K562 (cell line): Measurements from ENCODE around the gene MYO18A. TPM values are rescaled to one million over a fixed set of nuclear protein-coding genes. Genes with fewer than 3 reads are reported as not detected.

Experiments used
- CEBPB ChIP-seq: fragments of 450-650 bp; IDR thresholded peaks from 2 replicates; pipeline ENCODE4 v1.6.1; 2016; ENCODE audit warnings: missing genetic modification characterization, missing compliant biosample characterization
- DACH1 ChIP-seq: fragments of 450-650 bp; IDR thresholded peaks from 2 replicates; pipeline ENCODE4 v1.6.1; 2018; ENCODE audit not compliant: partially characterized antibody
- MYBL2 ChIP-seq, 2 experiments: fragments of 450-650 bp in 1 of 2; sonication (generic) in 1 of 2; formaldehyde crosslinking in 1 of 2; IDR thresholded peaks; 2 replicates each; pipeline versions ENCODE4 v1.6.1 to v1.8.1; 2017 to 2022; ENCODE audit warnings: borderline replicate concordance in 1 of 2, inconsistent platforms in 1 of 2, low read depth in 1 of 2, mild to moderate bottlenecking in 1 of 2, missing genetic modification reagents in 1 of 2, moderate library complexity in 1 of 2
- RBM39 ChIP-seq: fragments of 200-400 bp; formaldehyde crosslinking; optimal IDR thresholded peaks from 2 replicates; pipeline ENCODE3; 2018; ENCODE audit warnings: low read depth, low read length
- TRIM28 ChIP-seq: fragments of 450-650 bp; IDR thresholded peaks from 2 replicates; pipeline ENCODE4 v1.6.1; 2017
- polyA plus RNA-seq, 8 experiments: library from polyadenylated mRNA; depleted of rRNA in 4 of 8; stranded (reverse) in 5 of 8; unstranded in 3 of 8; fragments of >200 nt; fragmentation: Nextera tagmentation in 2 of 8; fragmentation: Illumina TruSeq in 1 of 8; extraction: Ambion mirVana in 2 of 8; extraction: Trizol in 1 of 8; gene quantifications; 2 replicates each; pipeline versions ENCODE4 v1.2.1 to v1.2.3, GENCODE V29; 2011 to 2014; ENCODE audit warnings: inconsistent platforms in 1 of 8, missing spikeins in 1 of 8
- total RNA-seq, 7 experiments: library from RNA; depleted of rRNA in 6 of 7; stranded (reverse); fragments of >200 nt in 6 of 7; fragmentation: Illumina TruSeq in 2 of 7; extraction: Trizol in 2 of 7; gene quantifications; 2 replicates each; pipeline versions ENCODE4 v1.2.1 to v1.2.3, GENCODE V29; 2011 to 2021; ENCODE audit warnings: low replicate concordance in 1 of 7
- TF ChIP-seq, protein P1 (sequence below): fragments of 450-650 bp; IDR thresholded peaks from 2 replicates; pipeline ENCODE4 v1.6.1; 2016; ENCODE audit warnings: mild to moderate bottlenecking, moderate library complexity
- TF ChIP-seq, protein P2 (sequence below): fragments of 450-650 bp; IDR thresholded peaks from 2 replicates; pipeline ENCODE4 v1.6.1; 2016; ENCODE audit warnings: missing biosample characterization, missing genetic modification characterization
- TF ChIP-seq, protein P3 (sequence below): fragments of 250-450 bp; sonication (Bioruptor Pico); IDR thresholded peaks from 2 replicates; pipeline ENCODE4 v1.4.0; 2020

MYO18A gene
- total and polyA plus RNA-seq, 9 of the 15 experiments (the other 6 are each of a cell fraction or from before 2014, with no cell fraction given), result 2.5 to 65.4 (median 17.1) TPM

DNA sequence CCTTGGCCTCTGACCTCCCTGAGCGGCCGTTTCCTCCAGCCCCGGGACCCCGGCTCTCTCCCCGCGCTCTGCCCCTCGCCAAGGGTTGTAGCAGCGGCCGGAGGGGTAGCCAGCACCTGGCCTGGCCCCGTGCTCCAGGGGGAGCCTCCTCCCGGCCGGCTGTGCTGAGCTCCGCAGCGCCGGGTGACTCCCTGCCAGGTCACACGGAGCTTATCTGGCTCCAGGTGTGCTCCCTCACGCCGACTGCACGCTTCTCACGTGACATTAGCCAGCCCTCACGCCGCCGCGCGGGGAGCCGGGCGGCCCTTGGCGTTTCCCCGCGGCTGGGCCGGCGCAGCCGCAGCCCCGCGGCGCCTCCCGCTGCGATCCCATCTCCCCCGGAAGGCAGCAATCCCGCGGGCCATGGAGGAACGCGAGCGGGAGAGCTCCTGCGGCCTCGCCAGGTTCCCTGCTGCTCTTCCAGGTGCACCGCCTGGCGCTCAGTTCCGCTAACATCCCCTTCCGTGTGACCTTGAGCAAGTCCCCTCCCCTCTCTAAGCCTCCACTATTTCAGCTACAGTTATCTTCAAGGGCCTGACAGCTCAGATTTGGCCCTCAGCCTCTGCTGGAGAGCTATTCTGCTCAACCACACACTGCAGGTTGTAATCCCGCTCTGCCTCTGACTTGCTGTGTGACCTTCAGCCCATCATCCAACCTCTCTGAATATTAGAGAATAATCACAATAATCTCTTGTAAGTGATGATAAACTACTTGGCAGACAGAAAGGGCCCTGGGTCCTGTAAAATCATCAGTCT lies 3.4 kb downstream of the MYO18A start (continued):
- TF ChIP-seq, protein P1, sequence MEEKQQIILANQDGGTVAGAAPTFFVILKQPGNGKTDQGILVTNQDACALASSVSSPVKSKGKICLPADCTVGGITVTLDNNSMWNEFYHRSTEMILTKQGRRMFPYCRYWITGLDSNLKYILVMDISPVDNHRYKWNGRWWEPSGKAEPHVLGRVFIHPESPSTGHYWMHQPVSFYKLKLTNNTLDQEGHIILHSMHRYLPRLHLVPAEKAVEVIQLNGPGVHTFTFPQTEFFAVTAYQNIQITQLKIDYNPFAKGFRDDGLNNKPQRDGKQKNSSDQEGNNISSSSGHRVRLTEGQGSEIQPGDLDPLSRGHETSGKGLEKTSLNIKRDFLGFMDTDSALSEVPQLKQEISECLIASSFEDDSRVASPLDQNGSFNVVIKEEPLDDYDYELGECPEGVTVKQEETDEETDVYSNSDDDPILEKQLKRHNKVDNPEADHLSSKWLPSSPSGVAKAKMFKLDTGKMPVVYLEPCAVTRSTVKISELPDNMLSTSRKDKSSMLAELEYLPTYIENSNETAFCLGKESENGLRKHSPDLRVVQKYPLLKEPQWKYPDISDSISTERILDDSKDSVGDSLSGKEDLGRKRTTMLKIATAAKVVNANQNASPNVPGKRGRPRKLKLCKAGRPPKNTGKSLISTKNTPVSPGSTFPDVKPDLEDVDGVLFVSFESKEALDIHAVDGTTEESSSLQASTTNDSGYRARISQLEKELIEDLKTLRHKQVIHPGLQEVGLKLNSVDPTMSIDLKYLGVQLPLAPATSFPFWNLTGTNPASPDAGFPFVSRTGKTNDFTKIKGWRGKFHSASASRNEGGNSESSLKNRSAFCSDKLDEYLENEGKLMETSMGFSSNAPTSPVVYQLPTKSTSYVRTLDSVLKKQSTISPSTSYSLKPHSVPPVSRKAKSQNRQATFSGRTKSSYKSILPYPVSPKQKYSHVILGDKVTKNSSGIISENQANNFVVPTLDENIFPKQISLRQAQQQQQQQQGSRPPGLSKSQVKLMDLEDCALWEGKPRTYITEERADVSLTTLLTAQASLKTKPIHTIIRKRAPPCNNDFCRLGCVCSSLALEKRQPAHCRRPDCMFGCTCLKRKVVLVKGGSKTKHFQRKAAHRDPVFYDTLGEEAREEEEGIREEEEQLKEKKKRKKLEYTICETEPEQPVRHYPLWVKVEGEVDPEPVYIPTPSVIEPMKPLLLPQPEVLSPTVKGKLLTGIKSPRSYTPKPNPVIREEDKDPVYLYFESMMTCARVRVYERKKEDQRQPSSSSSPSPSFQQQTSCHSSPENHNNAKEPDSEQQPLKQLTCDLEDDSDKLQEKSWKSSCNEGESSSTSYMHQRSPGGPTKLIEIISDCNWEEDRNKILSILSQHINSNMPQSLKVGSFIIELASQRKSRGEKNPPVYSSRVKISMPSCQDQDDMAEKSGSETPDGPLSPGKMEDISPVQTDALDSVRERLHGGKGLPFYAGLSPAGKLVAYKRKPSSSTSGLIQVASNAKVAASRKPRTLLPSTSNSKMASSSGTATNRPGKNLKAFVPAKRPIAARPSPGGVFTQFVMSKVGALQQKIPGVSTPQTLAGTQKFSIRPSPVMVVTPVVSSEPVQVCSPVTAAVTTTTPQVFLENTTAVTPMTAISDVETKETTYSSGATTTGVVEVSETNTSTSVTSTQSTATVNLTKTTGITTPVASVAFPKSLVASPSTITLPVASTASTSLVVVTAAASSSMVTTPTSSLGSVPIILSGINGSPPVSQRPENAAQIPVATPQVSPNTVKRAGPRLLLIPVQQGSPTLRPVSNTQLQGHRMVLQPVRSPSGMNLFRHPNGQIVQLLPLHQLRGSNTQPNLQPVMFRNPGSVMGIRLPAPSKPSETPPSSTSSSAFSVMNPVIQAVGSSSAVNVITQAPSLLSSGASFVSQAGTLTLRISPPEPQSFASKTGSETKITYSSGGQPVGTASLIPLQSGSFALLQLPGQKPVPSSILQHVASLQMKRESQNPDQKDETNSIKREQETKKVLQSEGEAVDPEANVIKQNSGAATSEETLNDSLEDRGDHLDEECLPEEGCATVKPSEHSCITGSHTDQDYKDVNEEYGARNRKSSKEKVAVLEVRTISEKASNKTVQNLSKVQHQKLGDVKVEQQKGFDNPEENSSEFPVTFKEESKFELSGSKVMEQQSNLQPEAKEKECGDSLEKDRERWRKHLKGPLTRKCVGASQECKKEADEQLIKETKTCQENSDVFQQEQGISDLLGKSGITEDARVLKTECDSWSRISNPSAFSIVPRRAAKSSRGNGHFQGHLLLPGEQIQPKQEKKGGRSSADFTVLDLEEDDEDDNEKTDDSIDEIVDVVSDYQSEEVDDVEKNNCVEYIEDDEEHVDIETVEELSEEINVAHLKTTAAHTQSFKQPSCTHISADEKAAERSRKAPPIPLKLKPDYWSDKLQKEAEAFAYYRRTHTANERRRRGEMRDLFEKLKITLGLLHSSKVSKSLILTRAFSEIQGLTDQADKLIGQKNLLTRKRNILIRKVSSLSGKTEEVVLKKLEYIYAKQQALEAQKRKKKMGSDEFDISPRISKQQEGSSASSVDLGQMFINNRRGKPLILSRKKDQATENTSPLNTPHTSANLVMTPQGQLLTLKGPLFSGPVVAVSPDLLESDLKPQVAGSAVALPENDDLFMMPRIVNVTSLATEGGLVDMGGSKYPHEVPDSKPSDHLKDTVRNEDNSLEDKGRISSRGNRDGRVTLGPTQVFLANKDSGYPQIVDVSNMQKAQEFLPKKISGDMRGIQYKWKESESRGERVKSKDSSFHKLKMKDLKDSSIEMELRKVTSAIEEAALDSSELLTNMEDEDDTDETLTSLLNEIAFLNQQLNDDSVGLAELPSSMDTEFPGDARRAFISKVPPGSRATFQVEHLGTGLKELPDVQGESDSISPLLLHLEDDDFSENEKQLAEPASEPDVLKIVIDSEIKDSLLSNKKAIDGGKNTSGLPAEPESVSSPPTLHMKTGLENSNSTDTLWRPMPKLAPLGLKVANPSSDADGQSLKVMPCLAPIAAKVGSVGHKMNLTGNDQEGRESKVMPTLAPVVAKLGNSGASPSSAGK, result peak; percentile 85
- TF ChIP-seq TRIM28 (0 out of 2 replicates have a peak, but pooled peaks have one; percentile 37), DACH1 (no peak), MYBL2 (IDR thresholded peaks at IDR 0.05; ENCODE audit: low read depth) (no peak), MYBL2 (CRISPR knock-in tag; IDR thresholded peaks at IDR 0.05; ENCODE audit: borderline replicate concordance) (no peak), RBM39 (no peak), CEBPB (tag) (0 out of 2 replicates have a peak, but pooled peaks have one; percentile 10)
- TF ChIP-seq, protein P2, sequence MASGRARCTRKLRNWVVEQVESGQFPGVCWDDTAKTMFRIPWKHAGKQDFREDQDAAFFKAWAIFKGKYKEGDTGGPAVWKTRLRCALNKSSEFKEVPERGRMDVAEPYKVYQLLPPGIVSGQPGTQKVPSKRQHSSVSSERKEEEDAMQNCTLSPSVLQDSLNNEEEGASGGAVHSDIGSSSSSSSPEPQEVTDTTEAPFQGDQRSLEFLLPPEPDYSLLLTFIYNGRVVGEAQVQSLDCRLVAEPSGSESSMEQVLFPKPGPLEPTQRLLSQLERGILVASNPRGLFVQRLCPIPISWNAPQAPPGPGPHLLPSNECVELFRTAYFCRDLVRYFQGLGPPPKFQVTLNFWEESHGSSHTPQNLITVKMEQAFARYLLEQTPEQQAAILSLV, result no peak
- TF ChIP-seq, protein P3, sequence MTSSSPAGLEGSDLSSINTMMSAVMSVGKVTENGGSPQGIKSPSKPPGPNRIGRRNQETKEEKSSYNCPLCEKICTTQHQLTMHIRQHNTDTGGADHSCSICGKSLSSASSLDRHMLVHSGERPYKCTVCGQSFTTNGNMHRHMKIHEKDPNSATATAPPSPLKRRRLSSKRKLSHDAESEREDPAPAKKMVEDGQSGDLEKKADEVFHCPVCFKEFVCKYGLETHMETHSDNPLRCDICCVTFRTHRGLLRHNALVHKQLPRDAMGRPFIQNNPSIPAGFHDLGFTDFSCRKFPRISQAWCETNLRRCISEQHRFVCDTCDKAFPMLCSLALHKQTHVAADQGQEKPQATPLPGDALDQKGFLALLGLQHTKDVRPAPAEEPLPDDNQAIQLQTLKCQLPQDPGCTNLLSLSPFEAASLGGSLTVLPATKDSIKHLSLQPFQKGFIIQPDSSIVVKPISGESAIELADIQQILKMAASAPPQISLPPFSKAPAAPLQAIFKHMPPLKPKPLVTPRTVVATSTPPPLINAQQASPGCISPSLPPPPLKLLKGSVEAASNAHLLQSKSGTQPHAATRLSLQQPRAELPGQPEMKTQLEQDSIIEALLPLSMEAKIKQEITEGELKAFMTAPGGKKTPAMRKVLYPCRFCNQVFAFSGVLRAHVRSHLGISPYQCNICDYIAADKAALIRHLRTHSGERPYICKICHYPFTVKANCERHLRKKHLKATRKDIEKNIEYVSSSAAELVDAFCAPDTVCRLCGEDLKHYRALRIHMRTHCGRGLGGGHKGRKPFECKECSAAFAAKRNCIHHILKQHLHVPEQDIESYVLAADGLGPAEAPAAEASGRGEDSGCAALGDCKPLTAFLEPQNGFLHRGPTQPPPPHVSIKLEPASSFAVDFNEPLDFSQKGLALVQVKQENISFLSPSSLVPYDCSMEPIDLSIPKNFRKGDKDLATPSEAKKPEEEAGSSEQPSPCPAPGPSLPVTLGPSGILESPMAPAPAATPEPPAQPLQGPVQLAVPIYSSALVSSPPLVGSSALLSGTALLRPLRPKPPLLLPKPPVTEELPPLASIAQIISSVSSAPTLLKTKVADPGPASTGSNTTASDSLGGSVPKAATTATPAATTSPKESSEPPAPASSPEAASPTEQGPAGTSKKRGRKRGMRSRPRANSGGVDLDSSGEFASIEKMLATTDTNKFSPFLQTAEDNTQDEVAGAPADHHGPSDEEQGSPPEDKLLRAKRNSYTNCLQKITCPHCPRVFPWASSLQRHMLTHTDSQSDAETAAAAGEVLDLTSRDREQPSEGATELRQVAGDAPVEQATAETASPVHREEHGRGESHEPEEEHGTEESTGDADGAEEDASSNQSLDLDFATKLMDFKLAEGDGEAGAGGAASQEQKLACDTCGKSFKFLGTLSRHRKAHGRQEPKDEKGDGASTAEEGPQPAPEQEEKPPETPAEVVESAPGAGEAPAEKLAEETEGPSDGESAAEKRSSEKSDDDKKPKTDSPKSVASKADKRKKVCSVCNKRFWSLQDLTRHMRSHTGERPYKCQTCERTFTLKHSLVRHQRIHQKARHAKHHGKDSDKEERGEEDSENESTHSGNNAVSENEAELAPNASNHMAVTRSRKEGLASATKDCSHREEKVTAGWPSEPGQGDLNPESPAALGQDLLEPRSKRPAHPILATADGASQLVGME (CRISPR knock-in tag), result peak; percentile 87; the same call in 1 of the 2 replicates
